Measurements from ENCODE around the gene UTP11.

Gene UTP11

GRCh38 chr1:38028671-38029070 lies 16.1 kb downstream of the UTP11 start:
- Histone ChIP-seq H3K9ac (ENCODE audit: low read length) (peak overlapping the region; percentile 93), H2AFZ (ENCODE audit: low read depth, low read length) (no peak overlapping the region), H3K79me2 (ENCODE audit: low read length) (peaks cover 81% of the 10 kb centered on the region), H3K36me3 (replicated peaks; ENCODE audit: low read depth, low read length) (peaks cover 12% of the 10 kb centered on the region), H3K27ac (ENCODE audit: low read length) (peak overlapping the region; percentile 100), H3K27me3 (ENCODE audit: low read depth, low read length) (no peaks in the 10 kb centered on the region), H3K4me2 (ENCODE audit: low read length) (peak overlapping the region; percentile 82), H3K9me3 (ENCODE audit: insufficient read depth, low read length) (no peaks in the 10 kb centered on the region), H4K20me1 (ENCODE audit: insufficient read depth, low read length) (no peaks in the 10 kb centered on the region), H3K4me1 (ENCODE audit: low read length) (peaks cover 79% of the 10 kb centered on the region), H3K4me3 (ENCODE audit: low read length) (peak overlapping the region; percentile 68)
- TF ChIP-seq EZH2phosphoT487 (IDR thresholded peaks at IDR 0.05; ENCODE audit: low read depth) = no peak
- TF ChIP-seq CTCF (IDR thresholded peaks at IDR 0.05; ENCODE audit: low read depth, low read length) = peak; percentile 39

GRCh38 chr1:38029081-38029681 lies 16.6 kb downstream of the UTP11 start:
- H3K9me3 ChIP-seq (ENCODE audit: insufficient read depth, low read length) = no peaks in the 10 kb centered on the region
- H4K20me1 ChIP-seq (ENCODE audit: insufficient read depth, low read length) = no peaks in the 10 kb centered on the region
- H3K9ac ChIP-seq (ENCODE audit: low read length) = peak overlapping the region; percentile 93
- no peaks in the 10 kb centered on the region for H3K27me3 ChIP-seq (ENCODE audit: low read depth, low read length)
- H3K4me1 ChIP-seq (ENCODE audit: low read length) = peaks cover 80% of the 10 kb centered on the region
- H3K27ac ChIP-seq (ENCODE audit: low read length) = peak overlapping the region; percentile 100
- peaks cover 9% of the 10 kb centered on the region for H3K36me3 ChIP-seq (replicated peaks; ENCODE audit: low read depth, low read length)
- H2AFZ ChIP-seq (ENCODE audit: low read depth, low read length) = no peak overlapping the region
- peak overlapping the region; percentile 68 for H3K4me3 ChIP-seq (ENCODE audit: low read length)
- peaks cover 83% of the 10 kb centered on the region for H3K79me2 ChIP-seq (ENCODE audit: low read length)
- TF ChIP-seq EZH2phosphoT487 (IDR thresholded peaks at IDR 0.05; ENCODE audit: low read depth) (no peak), CTCF (IDR thresholded peaks at IDR 0.05; ENCODE audit: low read depth, low read length) (no peak)
- H3K4me2 ChIP-seq (ENCODE audit: low read length) = peak overlapping the region; percentile 82

GRCh38 chr1:38029685-38030511 lies 17.4 kb downstream of the UTP11 start:
- H2AFZ ChIP-seq (ENCODE audit: low read depth, low read length) = no peak overlapping the region
- H3K9me3 ChIP-seq (ENCODE audit: insufficient read depth, low read length) = no peaks in the 10 kb centered on the region
- TF ChIP-seq CTCF (IDR thresholded peaks at IDR 0.05; ENCODE audit: low read depth, low read length) (no peak), EZH2phosphoT487 (IDR thresholded peaks at IDR 0.05; ENCODE audit: low read depth) (no peak)
- H4K20me1 ChIP-seq (ENCODE audit: insufficient read depth, low read length) = no peaks in the 10 kb centered on the region
- H3K27ac ChIP-seq (ENCODE audit: low read length) = peak overlapping the region; percentile 100
- peak overlapping the region; percentile 82 for H3K4me2 ChIP-seq (ENCODE audit: low read length)
- peak overlapping the region; percentile 68 for H3K4me3 ChIP-seq (ENCODE audit: low read length)
- no peaks in the 10 kb centered on the region for H3K27me3 ChIP-seq (ENCODE audit: low read depth, low read length)
- H3K79me2 ChIP-seq (ENCODE audit: low read length) = peaks cover 88% of the 10 kb centered on the region
- peak overlapping the region; percentile 93 for H3K9ac ChIP-seq (ENCODE audit: low read length)
- H3K36me3 ChIP-seq (replicated peaks; ENCODE audit: low read depth, low read length) = peaks cover 6% of the 10 kb centered on the region
- H3K4me1 ChIP-seq (ENCODE audit: low read length) = peaks cover 85% of the 10 kb centered on the region

Measured in OCI-LY3 (cell line).